Measurements from ENCODE around the gene HSPA12A.

Gene HSPA12A

GRCh38 chr10:116631871-116632295 lies 110.5 kb downstream of the HSPA12A start:
- no peak for DNase-seq (ENCODE audit: low read depth in 2 of 3, low spot score in 2 of 3)

DNA sequence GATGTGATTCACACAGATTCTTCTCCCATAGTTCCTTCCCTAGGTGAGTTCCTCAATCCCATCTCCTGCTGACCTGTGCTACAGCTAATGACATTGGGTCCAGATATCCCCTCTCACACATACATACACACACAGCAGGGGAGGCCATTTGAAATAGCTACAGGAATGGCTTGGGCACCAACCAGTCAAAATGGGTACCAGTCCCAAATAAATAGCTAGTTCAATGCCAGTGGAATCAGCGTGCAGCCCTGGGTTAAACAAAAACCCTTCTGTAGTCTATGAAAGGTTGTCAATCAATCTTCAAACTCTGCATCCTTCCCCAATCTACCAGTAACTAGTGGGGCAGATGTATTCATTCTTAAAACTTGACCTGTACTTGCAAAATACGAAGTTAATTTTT lies 112.3 kb downstream of the HSPA12A start:
- no peak for DNase-seq (ENCODE audit: low read depth in 2 of 3, low spot score in 2 of 3)

- DNase-seq (ENCODE audit: low read depth in 2 of 3, low spot score in 2 of 3) = no peak
These were observed 113.0 kb downstream of the HSPA12A start for GRCh38 chr10:116629340-116629739.

DNA sequence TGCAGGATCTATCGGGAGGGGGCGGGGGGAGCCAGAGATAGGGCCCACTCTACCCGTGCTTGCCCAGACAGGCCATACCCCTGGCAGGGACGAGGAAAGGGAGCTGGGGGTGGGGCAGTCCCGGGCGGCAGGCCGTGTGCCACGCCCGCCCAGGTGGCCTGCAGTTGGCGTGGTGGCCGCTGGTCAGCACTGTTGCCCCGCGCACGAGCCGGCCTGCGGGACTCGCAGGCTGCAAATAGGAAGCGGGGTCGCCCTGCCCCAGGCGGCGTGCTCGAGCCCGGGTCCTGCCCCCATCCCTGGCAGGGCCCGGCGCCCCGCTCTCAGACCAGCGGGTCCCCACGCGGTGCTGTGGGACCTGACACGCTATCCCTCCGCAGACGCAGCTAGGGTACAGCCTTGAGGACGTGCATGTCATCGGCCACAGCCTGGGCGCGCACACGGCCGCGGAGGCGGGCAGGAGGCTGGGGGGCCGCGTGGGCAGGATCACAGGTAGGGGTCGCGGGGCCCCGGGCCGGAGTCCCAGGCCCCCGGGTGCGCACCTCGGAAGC lies 114.9 kb downstream of the HSPA12A start:
- no peak for DNase-seq (ENCODE audit: low read depth in 2 of 3, low spot score in 2 of 3)

- DNase-seq (ENCODE audit: low read depth in 2 of 3, low spot score in 2 of 3) = no peak
These were observed 115.6 kb downstream of the HSPA12A start for GRCh38 chr10:116626815-116627214.

GRCh38 chr10:116625845-116626244 lies 116.5 kb downstream of the HSPA12A start:
- no peak for DNase-seq (ENCODE audit: low read depth in 2 of 3, low spot score in 2 of 3)

DNA sequence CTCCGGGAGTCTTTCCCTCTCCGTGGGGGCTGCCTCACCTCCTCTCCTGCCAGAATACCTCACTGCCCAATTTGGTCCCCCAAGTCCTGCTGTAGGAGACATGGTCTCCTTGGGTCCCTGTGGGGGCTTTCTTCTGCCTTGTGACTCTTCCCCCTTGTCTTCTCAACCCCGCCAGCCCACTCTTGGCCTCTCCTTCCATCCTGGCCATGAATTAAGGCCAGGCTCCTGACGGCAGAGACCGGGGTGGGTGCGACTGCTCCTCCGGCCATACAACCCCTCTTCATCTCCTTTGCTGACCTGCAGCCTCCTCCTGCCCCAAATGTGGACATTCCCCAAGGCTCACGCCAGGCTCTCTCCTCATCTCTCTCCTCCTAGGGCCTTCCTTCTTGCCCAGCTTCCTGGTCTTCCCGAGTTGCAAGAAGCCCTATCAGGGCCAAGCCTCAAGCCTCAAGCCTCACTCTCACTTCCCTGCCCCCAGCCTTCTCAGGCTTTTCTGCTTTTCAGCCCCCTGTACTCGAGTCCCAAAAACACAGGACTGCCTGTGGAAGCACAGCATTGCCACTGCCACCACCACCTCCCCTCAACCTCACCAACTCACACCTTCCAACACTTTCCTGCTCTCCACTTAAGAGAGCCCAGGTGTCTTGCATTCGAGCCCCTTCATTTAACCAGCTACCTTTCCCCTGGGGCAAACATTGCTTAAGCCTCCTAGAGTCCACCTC lies 120.3 kb downstream of the HSPA12A start:
- DNase-seq (ENCODE audit: low read depth in 2 of 3, low spot score in 2 of 3) = no peak

DNA sequence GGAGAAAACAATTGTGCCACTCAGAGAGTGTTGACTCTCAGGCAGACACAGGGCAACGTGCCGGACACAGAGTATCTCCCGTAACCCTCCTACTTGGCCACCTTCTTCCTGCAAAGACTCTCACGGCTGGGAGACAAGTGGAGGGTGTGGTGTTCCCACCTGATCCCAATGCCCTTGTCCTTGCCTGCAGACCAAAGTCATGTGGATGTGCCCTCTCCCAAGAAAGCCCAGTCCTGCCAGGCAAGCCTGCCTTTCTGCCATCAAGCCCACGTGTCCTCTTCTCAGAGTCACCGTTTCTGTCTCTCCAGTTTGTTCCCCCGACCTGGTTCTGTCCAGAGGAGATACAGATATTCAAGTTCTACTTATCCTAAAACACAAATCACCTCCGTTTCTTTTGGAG lies 120.9 kb downstream of the HSPA12A start:
- no peak for DNase-seq (ENCODE audit: low read depth in 2 of 3, low spot score in 2 of 3)

Measured in activated CD8-positive, alpha-beta memory T cell treated with anti-CD3 and anti-CD28 coated beads for 48 hours (primary cell).